Measurements from ENCODE around the gene DEFB124.

The DEFB124 gene

DNA sequence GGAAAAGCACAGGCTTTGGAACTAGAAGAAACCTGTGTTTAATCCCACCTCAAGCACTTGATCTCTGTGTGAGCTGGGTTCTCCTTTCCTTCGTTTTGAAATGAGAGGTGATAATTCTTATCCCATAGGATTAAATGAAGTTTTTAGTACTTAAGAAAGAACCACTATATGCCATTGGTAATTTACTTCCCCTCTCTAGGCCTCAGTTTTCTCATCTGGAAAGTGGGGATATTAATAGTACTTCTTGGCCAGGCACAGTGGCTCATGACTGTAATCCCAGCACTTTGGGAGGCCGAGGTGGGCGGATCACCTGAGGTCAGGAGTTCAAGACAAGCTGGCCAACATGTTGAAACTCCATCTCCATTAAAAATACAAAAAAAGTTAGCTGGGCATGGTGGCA, 14.2 kb upstream of the DEFB124 start:
- no peak overlapping the region for H3K4me3 ChIP-seq (ENCODE audit: control insufficient read depth, low read depth, low read length)
- DNase-seq (ENCODE audit: low read depth), result no peak
- TF ChIP-seq, protein P1, sequence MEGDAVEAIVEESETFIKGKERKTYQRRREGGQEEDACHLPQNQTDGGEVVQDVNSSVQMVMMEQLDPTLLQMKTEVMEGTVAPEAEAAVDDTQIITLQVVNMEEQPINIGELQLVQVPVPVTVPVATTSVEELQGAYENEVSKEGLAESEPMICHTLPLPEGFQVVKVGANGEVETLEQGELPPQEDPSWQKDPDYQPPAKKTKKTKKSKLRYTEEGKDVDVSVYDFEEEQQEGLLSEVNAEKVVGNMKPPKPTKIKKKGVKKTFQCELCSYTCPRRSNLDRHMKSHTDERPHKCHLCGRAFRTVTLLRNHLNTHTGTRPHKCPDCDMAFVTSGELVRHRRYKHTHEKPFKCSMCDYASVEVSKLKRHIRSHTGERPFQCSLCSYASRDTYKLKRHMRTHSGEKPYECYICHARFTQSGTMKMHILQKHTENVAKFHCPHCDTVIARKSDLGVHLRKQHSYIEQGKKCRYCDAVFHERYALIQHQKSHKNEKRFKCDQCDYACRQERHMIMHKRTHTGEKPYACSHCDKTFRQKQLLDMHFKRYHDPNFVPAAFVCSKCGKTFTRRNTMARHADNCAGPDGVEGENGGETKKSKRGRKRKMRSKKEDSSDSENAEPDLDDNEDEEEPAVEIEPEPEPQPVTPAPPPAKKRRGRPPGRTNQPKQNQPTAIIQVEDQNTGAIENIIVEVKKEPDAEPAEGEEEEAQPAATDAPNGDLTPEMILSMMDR (IDR thresholded peaks at IDR 0.05; ENCODE audit: control insufficient read depth, insufficient read depth, low read depth, low read length, missing control alignments), result no peak

- no peak for DNase-seq (ENCODE audit: low read depth)
- no peak overlapping the region for H3K4me3 ChIP-seq (ENCODE audit: control insufficient read depth, low read depth, low read length)
- TF ChIP-seq, protein P1 (IDR thresholded peaks at IDR 0.05; ENCODE audit: control insufficient read depth, insufficient read depth, low read depth, low read length, missing control alignments), result no peak
Observed at GRCh38 chr20:31488115-31488514, 13.2 kb upstream of the DEFB124 start.

DNA sequence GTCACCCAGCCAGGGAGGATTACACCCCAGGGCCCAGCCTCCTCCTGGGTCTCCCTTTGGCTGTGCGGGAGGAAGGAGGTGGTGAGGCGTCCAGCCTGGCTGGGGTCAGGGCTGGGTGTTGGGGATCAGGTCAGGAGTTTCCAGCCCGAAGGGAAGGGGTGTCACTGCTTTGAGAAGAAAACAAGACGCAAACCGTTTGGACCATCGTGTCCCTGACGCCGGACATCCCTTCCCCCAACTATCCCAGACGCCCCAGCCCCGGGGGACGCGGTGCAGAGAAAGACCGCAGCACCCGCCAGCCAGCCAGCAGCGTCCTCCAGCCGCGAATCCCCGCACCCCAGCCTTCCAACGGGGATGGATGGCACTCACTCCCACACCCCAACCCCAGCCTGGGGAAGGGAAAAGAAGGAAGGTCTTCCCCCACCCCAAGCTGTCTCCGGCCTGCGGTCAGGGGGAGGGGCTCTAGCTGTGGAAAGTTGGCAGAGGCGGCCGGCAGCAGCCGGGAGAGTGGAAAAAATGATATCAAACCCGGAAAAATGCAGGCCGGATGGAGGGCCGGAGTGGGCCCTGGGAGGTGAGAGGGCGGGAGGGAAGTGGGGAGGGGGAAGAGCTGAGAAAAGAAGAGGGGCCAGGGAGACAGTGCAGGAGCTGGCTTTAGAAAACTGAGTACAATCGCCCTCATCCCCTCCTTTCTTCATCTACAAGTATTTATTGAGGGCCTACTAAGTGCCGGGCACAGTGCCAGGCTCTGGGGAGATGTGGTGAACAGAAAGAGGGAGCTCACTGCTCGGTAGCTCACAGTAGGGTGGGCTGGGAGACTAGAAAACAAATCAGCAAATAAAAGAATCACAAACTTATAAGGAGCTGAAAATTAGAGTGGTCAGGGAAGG, 10.8 kb upstream of the DEFB124 start:
- TF ChIP-seq, protein P1 (IDR thresholded peaks at IDR 0.05; ENCODE audit: control insufficient read depth, insufficient read depth, low read depth, low read length, missing control alignments), result no peak
- no peak overlapping the region; the same call in 1 of the 2 replicates for H3K4me3 ChIP-seq (ENCODE audit: control insufficient read depth, low read depth, low read length)
- DNase-seq (ENCODE audit: low read depth), result no peak

DNA sequence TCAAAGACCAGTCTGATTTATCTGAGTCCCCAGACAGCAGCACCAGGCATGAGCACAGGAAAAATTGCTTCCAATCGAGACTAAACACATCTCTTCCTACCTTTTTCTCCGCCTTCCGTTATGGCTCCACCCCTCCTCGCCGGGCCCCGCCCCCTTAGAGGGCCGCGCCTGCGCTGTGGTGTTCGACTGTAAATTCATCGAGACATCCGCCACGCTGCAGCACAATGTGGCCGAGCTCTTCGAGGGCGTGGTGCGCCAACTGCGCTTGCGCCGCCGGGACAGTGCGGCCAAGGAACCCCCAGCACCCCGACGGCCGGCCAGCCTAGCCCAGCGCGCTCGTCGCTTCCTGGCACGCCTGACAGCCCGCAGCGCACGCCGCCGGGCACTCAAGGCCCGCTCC, 9.1 kb upstream of the DEFB124 start:
- no peak for DNase-seq (ENCODE audit: low read depth)
- no peak overlapping the region for H3K4me3 ChIP-seq (ENCODE audit: control insufficient read depth, low read depth, low read length)
- TF ChIP-seq, protein P1 (IDR thresholded peaks at IDR 0.05; ENCODE audit: control insufficient read depth, insufficient read depth, low read depth, low read length, missing control alignments), result no peak

GRCh38 chr20:31476643-31477215, 1.8 kb upstream of the DEFB124 start:
- no peak overlapping the region for H3K4me3 ChIP-seq (ENCODE audit: control insufficient read depth, low read depth, low read length)
- TF ChIP-seq, protein P1 (IDR thresholded peaks at IDR 0.05; ENCODE audit: control insufficient read depth, insufficient read depth, low read depth, low read length, missing control alignments), result no peak
- DNase-seq (ENCODE audit: low read depth), result no peak

- no peak for DNase-seq (ENCODE audit: low read depth)
- TF ChIP-seq, protein P1 (IDR thresholded peaks at IDR 0.05; ENCODE audit: control insufficient read depth, insufficient read depth, low read depth, low read length, missing control alignments), result no peak
- no peak overlapping the region for H3K4me3 ChIP-seq (ENCODE audit: control insufficient read depth, low read depth, low read length)
Observed at GRCh38 chr20:31476294-31476585, 1.3 kb upstream of the DEFB124 start.
